Sigmoid colon (tissue), 4 donors: ENCODE measurements around the gene UGT1A10.

Source experiments
- CTCF ChIP-seq, 4 experiments: fragments of 450-650 bp in 3 of 4; fragments of 200-600 bp in 1 of 4; IDR thresholded peaks; one replicate each; pipeline ENCODE4 v1.5.1; 2016 to 2019; ENCODE audit warnings: antibody characterized with exemption in 4 of 4, mild to moderate bottlenecking in 3 of 4, moderate library complexity in 2 of 4
- EP300 ChIP-seq, 4 donors: sonication (generic); formaldehyde crosslinking; IDR thresholded peaks; one replicate each; pipeline ENCODE4 v1.6.1; 2017; ENCODE audit warnings: antibody characterized with exemption in 4 of 4
- POLR2A ChIP-seq, 2 donors: fragments of 450-650 bp; IDR thresholded peaks; one replicate each; pipeline ENCODE4 v1.6.1; 2016; ENCODE audit warnings: antibody characterized with exemption in 2 of 2, mild to moderate bottlenecking in 2 of 2, moderate library complexity in 2 of 2
- POLR2AphosphoS5 ChIP-seq, 4 donors: sonication (generic); formaldehyde crosslinking; IDR thresholded peaks; one replicate each; pipeline ENCODE4 v1.6.1; 2017; ENCODE audit warnings: antibody characterized with exemption in 4 of 4

GRCh38 chr2:233691443-233692433, 55.5 kb downstream of the UGT1A10 start:
- no peak for TF ChIP-seq CTCF (IDR thresholded peaks at IDR 0.05)
- no peak for TF ChIP-seq POLR2AphosphoS5 (IDR thresholded peaks at IDR 0.05)
- no peak for TF ChIP-seq POLR2A (IDR thresholded peaks at IDR 0.05)
- TF ChIP-seq EP300 (IDR thresholded peaks at IDR 0.05) = no peak
